CD8-positive, alpha-beta memory T cell (primary cell): ENCODE measurements around the gene SP100. TPM values are rescaled to one million over a fixed set of nuclear protein-coding genes. Genes with fewer than 3 reads are reported as not detected.
"Not testable (repeated sequence)": the region's sequence is repeated elsewhere in the genome, so short reads cannot be mapped to it uniquely, and the experiment has no call there.

Experiments used
- CTCF ChIA-PET: fragments of 350-600 bp; sonication (Branson Sonifier 250); formaldehyde crosslinking; loops from one replicate; lab custom pipeline; 2021; ENCODE audit warnings: antibody characterized with exemption; lab: Charles Lee
- POLR2A ChIA-PET: fragments of 350-600 bp; sonication (Branson Sonifier 250); formaldehyde crosslinking; loops from one replicate; lab custom pipeline; 2021; ENCODE audit warnings: antibody characterized with exemption; lab: Charles Lee
- DNase-seq, 5 donors: peaks; one replicate each; pipeline versions ENCODE4 v3.0.0 to v3.0.0-alpha.2; 2020 to 2022; ENCODE audit warnings: mixed read lengths in 1 of 5
- H3K27ac ChIP-seq: one replicate; pipeline ENCODE4 v1.7.0; 2013; ENCODE audit warnings: low read depth, mild to moderate bottlenecking, low read length, moderate library complexity
- H3K27me3 ChIP-seq: 2 replicates; pipeline ENCODE4 v1.7.0; 2013; ENCODE audit warnings: low read length, mild to moderate bottlenecking; ENCODE audit not compliant: insufficient read depth, poor library complexity, severe bottlenecking
- H3K36me3 ChIP-seq: 2 replicates; pipeline ENCODE4 v1.7.0; 2013; ENCODE audit warnings: mild to moderate bottlenecking, low read length, moderate library complexity; ENCODE audit not compliant: insufficient read depth
- H3K4me1 ChIP-seq: 2 replicates; pipeline ENCODE4 v1.7.0; 2013; ENCODE audit warnings: mild to moderate bottlenecking, low read length, moderate library complexity; ENCODE audit not compliant: insufficient read depth
- H3K4me3 ChIP-seq: 2 replicates; pipeline ENCODE4 v1.7.0; 2013; ENCODE audit warnings: mild to moderate bottlenecking, low read length
- H3K9me3 ChIP-seq: 2 replicates; pipeline ENCODE4 v1.7.0; 2013; ENCODE audit warnings: mild to moderate bottlenecking, low read length
- H3K27ac Mint-ChIP-seq, 8 donors: one replicate each; pipeline ENCODE4 v1.8.0; 2020 to 2021; ENCODE audit warnings: mixed read lengths in 8 of 8, mild to moderate bottlenecking in 6 of 8, inconsistent platforms in 3 of 8, moderate library complexity in 3 of 8
- H3K27me3 Mint-ChIP-seq, 2 donors: one replicate each; pipeline ENCODE4 v1.8.0; 2020 to 2021; ENCODE audit warnings: mixed read lengths in 2 of 2, mild to moderate bottlenecking in 1 of 2, moderate library complexity in 1 of 2
- H3K36me3 Mint-ChIP-seq, 3 donors: one replicate each; pipeline ENCODE4 v1.8.0; 2020 to 2021; ENCODE audit warnings: mixed read lengths in 3 of 3, inconsistent platforms in 1 of 3, mild to moderate bottlenecking in 1 of 3
- H3K4me1 Mint-ChIP-seq, 3 donors: one replicate each; pipeline ENCODE4 v1.8.0; 2020 to 2021; ENCODE audit warnings: mixed read lengths in 3 of 3, inconsistent platforms in 1 of 3, mild to moderate bottlenecking in 1 of 3
- H3K4me3 Mint-ChIP-seq, 7 donors: one replicate each; pipeline ENCODE4 v1.8.0; 2020 to 2021; ENCODE audit warnings: mixed read lengths in 7 of 7, mild to moderate bottlenecking in 6 of 7, moderate library complexity in 4 of 7, inconsistent platforms in 2 of 7
- H3K9me3 Mint-ChIP-seq, 5 donors: one replicate each; pipeline ENCODE4 v1.8.0; 2020 to 2022; ENCODE audit warnings: mixed read lengths in 5 of 5, mild to moderate bottlenecking in 3 of 5, moderate library complexity in 2 of 5, inconsistent platforms in 1 of 5
- polyA plus RNA-seq: library from polyadenylated mRNA; unstranded; fragments of 300-500 nt; fragmentation: Illumina TruSeq; gene quantifications from one replicate; pipeline ENCODE4 v1.2.3, GENCODE V29; 2021
- total RNA-seq, 2 experiments: library from RNA; stranded (reverse); gene quantifications; one replicate each; pipeline ENCODE4 v1.2.3, GENCODE V29; 2021

Gene SP100
- total and polyA plus RNA-seq, 3 experiments from 2014 or later: 82.7 to 209 (median 84.4) TPM

GRCh38 chr2:230401026-230401425, 15.0 kb upstream of the SP100 start:
- POLR2A ChIA-PET, H3K27me3 Mint-ChIP-seq, H3K4me3 Mint-ChIP-seq, DNase-seq, H3K27ac Mint-ChIP-seq, H3K27ac ChIP-seq, H3K9me3 Mint-ChIP-seq, CTCF ChIA-PET, H3K4me1 Mint-ChIP-seq, H3K9me3 ChIP-seq, H3K27me3 ChIP-seq, H3K4me3 ChIP-seq, H3K4me1 ChIP-seq: not testable (repeated sequence)
- H3K36me3 ChIP-seq: peaks cover 42% of the 10 kb centered on the region
- H3K36me3 Mint-ChIP-seq: peaks cover 35 to 92% (median 45%) of the 10 kb centered on the region in 3 donors

- no peak overlapping the region for H3K4me3 Mint-ChIP-seq
- Histone ChIP-seq H3K36me3 (peaks cover 34% of the 10 kb centered on the region), H3K9me3 (no peaks in the 10 kb centered on the region), H3K27me3 (no peaks in the 10 kb centered on the region), H3K4me3 (no peak overlapping the region), H3K27ac (no peak overlapping the region), H3K4me1 (no peaks in the 10 kb centered on the region)
- H3K36me3 Mint-ChIP-seq: peaks cover 14 to 76% (median 30%) of the 10 kb centered on the region in 3 donors
- H3K9me3 Mint-ChIP-seq: no peaks in the 10 kb centered on the region
- H3K27me3 Mint-ChIP-seq: no peaks in the 10 kb centered on the region
- ChIA-PET POLR2A (no interaction called here), CTCF (interaction anchor here (1.4 kb wide), 1 partner anchor 14 kb away, joined by 3 read pairs; no protein-coding TSS in a partner anchor)
- H3K4me1 Mint-ChIP-seq: peaks cover 7 to 19% (median 17%) of the 10 kb centered on the region in 3 donors
- no peak for DNase-seq
- H3K27ac Mint-ChIP-seq: peak overlapping the region in 1 of 8 donors; percentile 61
Observed at GRCh38 chr2:230403746-230404145, 12.3 kb upstream of the SP100 start.

- Histone ChIP-seq H3K4me3 (no peak overlapping the region), H3K4me1 (no peaks in the 10 kb centered on the region), H3K36me3 (peaks cover 16% of the 10 kb centered on the region), H3K9me3 (no peaks in the 10 kb centered on the region), H3K27me3 (no peaks in the 10 kb centered on the region), H3K27ac (no peak overlapping the region)
- POLR2A ChIA-PET: no interaction called here
- H3K4me3 Mint-ChIP-seq: no peak overlapping the region
- peaks cover 11 to 36% (median 34%) of the 10 kb centered on the region in 3 donors for H3K4me1 Mint-ChIP-seq
- H3K36me3 Mint-ChIP-seq: peaks cover 14 to 56% (median 21%) of the 10 kb centered on the region in 3 donors
- H3K27me3 Mint-ChIP-seq: no peaks in the 10 kb centered on the region
- H3K9me3 Mint-ChIP-seq: no peaks in the 10 kb centered on the region
- peak overlapping the region in 3 of 8 donors; percentile 33 to 66 (median 36) for H3K27ac Mint-ChIP-seq
- DNase-seq: no peak
- CTCF ChIA-PET: no interaction called here
Observed at GRCh38 chr2:230405824-230406223, 10.2 kb upstream of the SP100 start.

GRCh38 chr2:230408244-230408842, 7.7 kb upstream of the SP100 start:
- ChIA-PET POLR2A (no interaction called here), CTCF (interaction anchor here (1.4 kb wide), 1 partner anchor 203 kb away, joined by 4 read pairs; no protein-coding TSS in a partner anchor)
- Mint-ChIP-seq H3K9me3 (no peaks in the 10 kb centered on the region), H3K27ac (peak overlapping the region in 7 of 8 donors; percentile 15 to 100 (median 43)), H3K27me3 (no peaks in the 10 kb centered on the region), H3K36me3 (peaks cover 13 to 48% (median 14%) of the 10 kb centered on the region in 3 donors), H3K4me1 (peaks cover 26 to 60% (median 54%) of the 10 kb centered on the region in 3 donors), H3K4me3 (peak overlapping the region in 1 of 7 donors; percentile 88)
- Histone ChIP-seq H3K36me3 (peaks cover 10% of the 10 kb centered on the region), H3K4me3 (no peak overlapping the region), H3K4me1 (peaks cover 13% of the 10 kb centered on the region), H3K27ac (no peak overlapping the region), H3K27me3 (no peaks in the 10 kb centered on the region), H3K9me3 (no peaks in the 10 kb centered on the region)
- no peak for DNase-seq

- H3K9me3 Mint-ChIP-seq, H3K27me3 Mint-ChIP-seq, H3K36me3 ChIP-seq, CTCF ChIA-PET, H3K9me3 ChIP-seq, H3K4me3 ChIP-seq, H3K27me3 ChIP-seq, POLR2A ChIA-PET, H3K27ac ChIP-seq, DNase-seq: not testable (repeated sequence)
- Mint-ChIP-seq H3K36me3 (peaks cover 6 to 39% (median 11%) of the 10 kb centered on the region in 3 donors), H3K4me1 (peaks cover 34 to 70% (median 64%) of the 10 kb centered on the region in 3 donors), H3K27ac (peak overlapping the region in 6 of 8 donors; percentile 43 to 100 (median 86)), H3K4me3 (peak overlapping the region in 3 of 7 donors; percentile 38 to 96 (median 41))
- peaks cover 23% of the 10 kb centered on the region for H3K4me1 ChIP-seq
Observed at GRCh38 chr2:230409316-230409715, 6.7 kb upstream of the SP100 start.

GRCh38 chr2:230410263-230410662, 5.7 kb upstream of the SP100 start:
- CTCF ChIA-PET: interaction anchor here (0.8 to 2.0 kb wide), 2 partner anchors 185 to 191 kb away, joined by 3 to 5 read pairs; partner anchors contain the start of genes SP110 and SP140
- Histone ChIP-seq H3K4me1 (peaks cover 33% of the 10 kb centered on the region), H3K27me3 (no peaks in the 10 kb centered on the region), H3K27ac (no peak overlapping the region), H3K4me3 (no peak overlapping the region), H3K36me3 (peaks cover 5% of the 10 kb centered on the region), H3K9me3 (no peaks in the 10 kb centered on the region)
- POLR2A ChIA-PET: no interaction called here
- Mint-ChIP-seq H3K4me3 (peak overlapping the region; percentile 38 to 100 (median 96)), H3K27me3 (no peaks in the 10 kb centered on the region), H3K27ac (peak overlapping the region; percentile 29 to 100 (median 99)), H3K4me1 (peaks cover 41 to 79% (median 73%) of the 10 kb centered on the region in 3 donors), H3K36me3 (peaks cover 3 to 29% (median 6%) of the 10 kb centered on the region in 3 donors), H3K9me3 (no peaks in the 10 kb centered on the region)
- no peak for DNase-seq

- H3K27ac ChIP-seq: peak overlapping the region; percentile 83
- CTCF ChIA-PET: interaction anchor here (0.8 to 2.0 kb wide), 4 partner anchors 60 to 192 kb away, joined by 3 to 5 read pairs (median 4); partner anchors contain the start of genes SP110 and SP140
- H3K4me1 ChIP-seq: peaks cover 39% of the 10 kb centered on the region
Observed at GRCh38 chr2:230410861-230411569, 5.0 kb upstream of the SP100 start.

More at GRCh38 chr2:230410861-230411569, 5.0 kb upstream of the SP100 start:
- peaks cover 47 to 87% (median 81%) of the 10 kb centered on the region in 3 donors for H3K4me1 Mint-ChIP-seq
- H3K27ac Mint-ChIP-seq: peak overlapping the region; percentile 98 to 100 (median 100)
- Histone ChIP-seq H3K36me3 (no peaks in the 10 kb centered on the region), H3K4me3 (peak overlapping the region; percentile 95), H3K27me3 (no peaks in the 10 kb centered on the region), H3K9me3 (no peaks in the 10 kb centered on the region)
- POLR2A ChIA-PET: interaction anchor here (0.9 kb wide), 1 partner anchor 9 kb away, joined by 3 read pairs; no protein-coding TSS in a partner anchor
- peak overlapping the region; percentile 96 to 100 (median 98) for H3K4me3 Mint-ChIP-seq
- peaks cover 0 to 23% (median 3%) of the 10 kb centered on the region in 3 donors for H3K36me3 Mint-ChIP-seq
- peak in 2 of 5 donors; percentile 9 to 28 for DNase-seq
- no peaks in the 10 kb centered on the region for H3K27me3 Mint-ChIP-seq
- no peaks in the 10 kb centered on the region for H3K9me3 Mint-ChIP-seq
